SU-DHL-6 (cell line): Measurements from ENCODE around the gene CLIC5.

Experiments used
- H2AFZ ChIP-seq: fragments of 200-600 bp; sonication (generic); 2 replicates; pipeline ENCODE4 v1.6.1; 2014; ENCODE audit warnings: low read depth, mild to moderate bottlenecking, moderate library complexity, mixed read lengths, antibody characterized with exemption, low read length; ENCODE audit not compliant: severe bottlenecking
- H3F3A ChIP-seq: fragments of 200-600 bp; shearing (Covaris generic); 2 replicates; pipeline ENCODE4 v1.6.0; 2016; ENCODE audit warnings: antibody characterized with exemption, mild to moderate bottlenecking; ENCODE audit not compliant: insufficient read depth
- H3K27ac ChIP-seq: fragments of 200-600 bp; sonication (generic); 2 replicates; pipeline ENCODE4 v1.5.1; 2016; ENCODE audit warnings: low read depth, mild to moderate bottlenecking, low read length, moderate library complexity, mixed read lengths
- H3K27me3 ChIP-seq: fragments of 200-600 bp; sonication (generic), shearing (Covaris generic); 2 replicates; pipeline ENCODE4 v1.6.0; 2014; ENCODE audit warnings: mild to moderate bottlenecking, low read length
- H3K36me3 ChIP-seq: fragments of 200-600 bp; sonication (generic); 2 replicates; pipeline ENCODE4 v1.6.1; 2014; ENCODE audit warnings: mild to moderate bottlenecking, low read length, mixed read lengths
- H3K4me2 ChIP-seq: fragments of 300-600, 200-600 bp; shearing (Covaris generic), sonication (generic); 2 replicates; pipeline ENCODE4 v1.6.0; 2014; ENCODE audit warnings: low read length, low read depth, mild to moderate bottlenecking; ENCODE audit not compliant: poor library complexity, severe bottlenecking
- H3K4me3 ChIP-seq: fragments of 200-600 bp; sonication (generic); 2 replicates; pipeline ENCODE4 v1.5.1; 2014; ENCODE audit warnings: antibody characterized with exemption, low read length, mild to moderate bottlenecking, mixed read lengths; ENCODE audit not compliant: insufficient read depth, poor library complexity, severe bottlenecking
- H3K79me2 ChIP-seq: fragments of 200-600 bp; sonication (generic); 2 replicates; pipeline ENCODE4 v1.6.1; 2014; ENCODE audit warnings: mild to moderate bottlenecking, low read length, moderate library complexity; ENCODE audit not compliant: insufficient read depth
- H3K9ac ChIP-seq: fragments of 200-600 bp; sonication (generic); 2 replicates; pipeline ENCODE4 v1.7.0; 2014; ENCODE audit warnings: mild to moderate bottlenecking, low read length
- H3K9me2 ChIP-seq: fragments of 200-600 bp; sonication (generic); replicated peaks from 2 replicates; pipeline ENCODE4 v1.6.1; 2014; ENCODE audit warnings: low read length; ENCODE audit not compliant: insufficient read depth
- H3K9me3 ChIP-seq: fragments of 200-600 bp; sonication (generic); 2 replicates; pipeline ENCODE4 v1.6.1; 2014; ENCODE audit warnings: low read length, mixed read lengths; ENCODE audit not compliant: insufficient read depth
- H4K20me1 ChIP-seq: fragments of 200-600 bp; sonication (generic); 2 replicates; pipeline ENCODE4 v1.6.1; 2014; ENCODE audit warnings: low read depth, mild to moderate bottlenecking, antibody characterized with exemption, low read length, moderate library complexity, mixed read lengths
- CTCF ChIP-seq: fragments of 200-600 bp; sonication (generic); IDR thresholded peaks from one replicate; pipeline ENCODE4 v1.5.1; 2017; ENCODE audit warnings: antibody characterized with exemption, mild to moderate bottlenecking, low read length, moderate library complexity; ENCODE audit not compliant: insufficient read depth, poor library complexity, severe bottlenecking
- EZH2phosphoT487 ChIP-seq: fragments of 200-600 bp; sonication (generic), shearing (Covaris generic); conservative IDR thresholded peaks from 2 replicates; pipeline ENCODE4 v1.6.1; 2018; ENCODE audit warnings: mild to moderate bottlenecking, antibody characterized with exemption, low read length, moderate library complexity, mixed read lengths

CLIC5 gene

GRCh38 chr6:46014511-46015118 is 1.0 kb downstream of the CLIC5 start:
- Histone ChIP-seq H3K9ac (no peak overlapping the region), H3K79me2 (no peaks in the 10 kb centered on the region), H3K4me3 (no peak overlapping the region), H2AFZ (no peak overlapping the region), H3K4me2 (no peak overlapping the region), H3K36me3 (no peaks in the 10 kb centered on the region), H3K27me3 (peaks cover 4% of the 10 kb centered on the region; the same call in 1 of the 2 replicates), H3K9me3 (peaks cover 6% of the 10 kb centered on the region; the same call in 1 of the 2 replicates), H3F3A (no peaks in the 10 kb centered on the region), H3K9me2 (no peaks in the 10 kb centered on the region), H3K27ac (no peak overlapping the region), H4K20me1 (no peaks in the 10 kb centered on the region)
- TF ChIP-seq CTCF (no peak), EZH2phosphoT487 (no peak)

GRCh38 chr6:46014046-46014445 is 1.6 kb downstream of the CLIC5 start:
- no peak overlapping the region for H2AFZ ChIP-seq

GRCh38 chr6:46013639-46014038 is 2.0 kb downstream of the CLIC5 start:
- Histone ChIP-seq H3K9ac (no peak overlapping the region), H3K79me2 (no peaks in the 10 kb centered on the region), H3K9me2 (no peaks in the 10 kb centered on the region), H3F3A (no peaks in the 10 kb centered on the region), H3K9me3 (peaks cover 6% of the 10 kb centered on the region; the same call in 1 of the 2 replicates), H4K20me1 (no peaks in the 10 kb centered on the region), H3K4me3 (no peak overlapping the region), H3K27me3 (peaks cover 4% of the 10 kb centered on the region; the same call in 1 of the 2 replicates), H2AFZ (no peak overlapping the region), H3K4me2 (no peak overlapping the region), H3K27ac (no peak overlapping the region), H3K36me3 (no peaks in the 10 kb centered on the region)
- no peak for TF ChIP-seq EZH2phosphoT487
- TF ChIP-seq CTCF: no peak

More at GRCh38 chr6:46014046-46014445, 1.6 kb downstream of the CLIC5 start:
- no peak overlapping the region for H3K4me3 ChIP-seq
- TF ChIP-seq CTCF (no peak), EZH2phosphoT487 (no peak)
- no peak overlapping the region for H3K9ac ChIP-seq
- no peaks in the 10 kb centered on the region for H3K79me2 ChIP-seq
- peaks cover 4% of the 10 kb centered on the region; the same call in 1 of the 2 replicates for H3K27me3 ChIP-seq
- H3K9me2 ChIP-seq: no peaks in the 10 kb centered on the region
- H3K9me3 ChIP-seq: peaks cover 6% of the 10 kb centered on the region; the same call in 1 of the 2 replicates
- H4K20me1 ChIP-seq: no peaks in the 10 kb centered on the region
- no peaks in the 10 kb centered on the region for H3F3A ChIP-seq
- H3K36me3 ChIP-seq: no peaks in the 10 kb centered on the region
- H3K4me2 ChIP-seq: no peak overlapping the region
- no peak overlapping the region for H3K27ac ChIP-seq
